ENCODE data around the gene AFAP1L2. TPM values are rescaled to one million over a fixed set of nuclear protein-coding genes. Genes with fewer than 3 reads are reported as not detected.

AFAP1L2 gene
- polyA plus RNA-seq, 3 donors: 0.01 to 0.43 TPM; not detected in 1

DNA sequence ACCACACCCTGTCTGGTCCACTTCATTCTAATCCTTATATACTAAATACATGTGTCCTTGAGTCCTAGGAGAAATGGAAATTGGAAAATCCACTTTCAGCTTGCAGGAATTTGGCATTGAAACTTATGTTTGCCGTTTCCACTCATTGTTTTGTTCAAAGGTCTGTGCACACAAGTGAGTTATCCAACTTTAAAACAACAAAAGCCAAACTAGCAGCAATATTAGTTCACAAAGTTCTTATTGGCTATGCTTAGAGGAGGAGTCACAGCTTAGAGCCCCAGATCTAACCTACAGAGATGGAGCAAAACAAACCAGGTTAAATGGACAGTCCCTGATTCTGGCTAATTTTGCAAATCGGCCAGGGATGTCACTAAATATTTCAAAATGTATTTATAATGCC, 44.6 kb upstream of the AFAP1L2 start:
- no peaks in the 10 kb centered on the region for H3K9me3 ChIP-seq (replicated peaks in 1 of 2; ENCODE audit: control insufficient read depth in 1 of 2, insufficient read depth in 1 of 2, low read length in 2 of 2)
- intact Hi-C loops (cut with micrococcal nuclease): no loop called here
- no peak overlapping the region for H3K27ac ChIP-seq (ENCODE audit: low read depth in 1 of 2, low read length in 2 of 2)
- H3K9me3 Mint-ChIP-seq: peaks cover 0 to 2% (median 0%) of the 10 kb centered on the region in 7 donors
- H4K20me1 ChIP-seq (ENCODE audit: insufficient read depth, low read length): no peaks in the 10 kb centered on the region
- peaks cover 0 to 3% (median 1%) of the 10 kb centered on the region in 3 donors for H3K27me3 Mint-ChIP-seq (ENCODE audit: low read depth in 3 of 3)
- H3K27me3 ChIP-seq (ENCODE audit: control insufficient read depth in 2 of 2, insufficient read depth in 2 of 2, low read length in 2 of 2): no peaks in the 10 kb centered on the region
- no CpG with 5 or more reads among the region's 2 CpGs for WGBS (ENCODE audit: insufficient coverage)
- H3K4me2 ChIP-seq (replicated peaks; ENCODE audit: extremely low read depth, low read length, poor library complexity, severe bottlenecking): no peak overlapping the region
- no peak for DNase-seq
- H3K36me3 Mint-ChIP-seq: no peaks in the 10 kb centered on the region
- no peaks in the 10 kb centered on the region for H3K36me3 ChIP-seq (replicated peaks in 1 of 2; ENCODE audit: control insufficient read depth in 1 of 2, insufficient read depth in 2 of 2, low read length in 2 of 2)
- TF ChIP-seq, protein P1, sequence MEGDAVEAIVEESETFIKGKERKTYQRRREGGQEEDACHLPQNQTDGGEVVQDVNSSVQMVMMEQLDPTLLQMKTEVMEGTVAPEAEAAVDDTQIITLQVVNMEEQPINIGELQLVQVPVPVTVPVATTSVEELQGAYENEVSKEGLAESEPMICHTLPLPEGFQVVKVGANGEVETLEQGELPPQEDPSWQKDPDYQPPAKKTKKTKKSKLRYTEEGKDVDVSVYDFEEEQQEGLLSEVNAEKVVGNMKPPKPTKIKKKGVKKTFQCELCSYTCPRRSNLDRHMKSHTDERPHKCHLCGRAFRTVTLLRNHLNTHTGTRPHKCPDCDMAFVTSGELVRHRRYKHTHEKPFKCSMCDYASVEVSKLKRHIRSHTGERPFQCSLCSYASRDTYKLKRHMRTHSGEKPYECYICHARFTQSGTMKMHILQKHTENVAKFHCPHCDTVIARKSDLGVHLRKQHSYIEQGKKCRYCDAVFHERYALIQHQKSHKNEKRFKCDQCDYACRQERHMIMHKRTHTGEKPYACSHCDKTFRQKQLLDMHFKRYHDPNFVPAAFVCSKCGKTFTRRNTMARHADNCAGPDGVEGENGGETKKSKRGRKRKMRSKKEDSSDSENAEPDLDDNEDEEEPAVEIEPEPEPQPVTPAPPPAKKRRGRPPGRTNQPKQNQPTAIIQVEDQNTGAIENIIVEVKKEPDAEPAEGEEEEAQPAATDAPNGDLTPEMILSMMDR (IDR thresholded peaks at IDR 0.05): no peak
- no peaks in the 10 kb centered on the region for H3K79me2 ChIP-seq (ENCODE audit: insufficient read depth, low read length)
- H3K4me3 Mint-ChIP-seq: no peak overlapping the region
- no peaks in the 10 kb centered on the region for H3K4me1 ChIP-seq (ENCODE audit: control insufficient read depth in 1 of 2, insufficient read depth in 2 of 2, low read length in 2 of 2)
- no peak overlapping the region for H2AFZ ChIP-seq (ENCODE audit: insufficient read depth, low read depth, low read length, poor library complexity, severe bottlenecking)
- H3K4me3 ChIP-seq (replicated peaks in 1 of 3; ENCODE audit: low read depth in 2 of 3, low read length in 3 of 3): no peak overlapping the region
- no peak overlapping the region for H3K9ac ChIP-seq (ENCODE audit: insufficient read depth, low read length, poor library complexity, severe bottlenecking)
- H3K27ac Mint-ChIP-seq: no peak overlapping the region
- no peaks in the 10 kb centered on the region for H3K4me1 Mint-ChIP-seq

DNA sequence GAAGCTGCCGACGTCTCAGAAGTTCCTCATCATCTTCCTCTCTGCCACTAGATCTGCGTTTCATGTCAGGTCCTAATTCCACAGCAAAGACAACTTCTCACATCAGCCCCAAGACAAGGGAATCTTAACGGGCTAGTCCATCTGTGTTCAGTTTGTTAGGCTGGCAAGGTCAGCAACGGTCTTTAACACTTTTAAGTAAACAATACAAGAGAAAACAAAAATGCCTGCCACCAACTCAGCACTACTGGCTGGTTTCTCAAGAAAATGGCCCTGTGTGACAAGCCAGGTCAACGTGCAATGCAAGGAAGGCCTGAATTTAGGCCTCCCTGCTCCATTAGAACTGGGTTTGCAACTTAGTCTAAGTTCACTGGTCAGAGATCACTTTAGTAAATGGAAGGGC, 41.0 kb upstream of the AFAP1L2 start:
- intact Hi-C loops (cut with micrococcal nuclease): no loop called here
- no peaks in the 10 kb centered on the region for H3K36me3 Mint-ChIP-seq
- no peak overlapping the region for H3K4me3 ChIP-seq (replicated peaks in 1 of 3; ENCODE audit: low read depth in 2 of 3, low read length in 3 of 3)
- no peaks in the 10 kb centered on the region for H3K79me2 ChIP-seq (ENCODE audit: insufficient read depth, low read length)
- WGBS (ENCODE audit: insufficient coverage): 98% methylated on average over 5 of the region's 6 CpGs
- H4K20me1 ChIP-seq (ENCODE audit: insufficient read depth, low read length): no peaks in the 10 kb centered on the region
- H3K4me1 ChIP-seq (ENCODE audit: control insufficient read depth in 1 of 2, insufficient read depth in 2 of 2, low read length in 2 of 2): no peaks in the 10 kb centered on the region
- no peak overlapping the region for H2AFZ ChIP-seq (ENCODE audit: insufficient read depth, low read depth, low read length, poor library complexity, severe bottlenecking)
- no peaks in the 10 kb centered on the region for H3K4me1 Mint-ChIP-seq
- peaks cover 0 to 5% (median 0%) of the 10 kb centered on the region in 3 donors for H3K27me3 Mint-ChIP-seq (ENCODE audit: low read depth in 3 of 3)
- H3K4me2 ChIP-seq (replicated peaks; ENCODE audit: extremely low read depth, low read length, poor library complexity, severe bottlenecking): no peak overlapping the region
- H3K27ac ChIP-seq (ENCODE audit: low read depth in 1 of 2, low read length in 2 of 2): no peak overlapping the region
- TF ChIP-seq, protein P1 (IDR thresholded peaks at IDR 0.05): no peak
- H3K9ac ChIP-seq (ENCODE audit: insufficient read depth, low read length, poor library complexity, severe bottlenecking): no peak overlapping the region
- H3K27me3 ChIP-seq (ENCODE audit: control insufficient read depth in 2 of 2, insufficient read depth in 2 of 2, low read length in 2 of 2): no peaks in the 10 kb centered on the region
- DNase-seq: no peak
- no peak overlapping the region for H3K4me3 Mint-ChIP-seq
- no peaks in the 10 kb centered on the region for H3K36me3 ChIP-seq (replicated peaks in 1 of 2; ENCODE audit: control insufficient read depth in 1 of 2, insufficient read depth in 2 of 2, low read length in 2 of 2)
- no peak overlapping the region for H3K27ac Mint-ChIP-seq
- H3K9me3 ChIP-seq (replicated peaks in 1 of 2; ENCODE audit: control insufficient read depth in 1 of 2, insufficient read depth in 1 of 2, low read length in 2 of 2): no peaks in the 10 kb centered on the region
- peaks cover 0 to 2% (median 0%) of the 10 kb centered on the region in 7 donors for H3K9me3 Mint-ChIP-seq
